AG10803 (cell line): ENCODE data around the gene GAS2L3.
"Not testable (repeated sequence)": the region's sequence is repeated elsewhere in the genome, so short reads cannot be mapped to it uniquely, and the experiment has no call there.

Experiments used
- DNase-seq: peaks from one replicate; pipeline ENCODE4 v3.0.0; 2010; ENCODE audit warnings: low read depth
- H3K4me3 ChIP-seq: 2 replicates; pipeline ENCODE4 v1.5.1; 2011; ENCODE audit warnings: mild to moderate bottlenecking, low read length, control low read depth
- CTCF ChIP-seq: conservative IDR thresholded peaks from 2 replicates; pipeline ENCODE4 v1.5.1; 2011; ENCODE audit warnings: mild to moderate bottlenecking, low read length, control low read depth, inconsistent platforms

The GAS2L3 gene

GRCh38 chr12:100539202-100539601, 34.3 kb upstream of the GAS2L3 start:
- TF ChIP-seq CTCF, result no peak
- peak; percentile 19 for DNase-seq

GRCh38 chr12:100544165-100544564, 29.3 kb upstream of the GAS2L3 start:
- no peak for DNase-seq
- H3K4me3 ChIP-seq, result no peak overlapping the region
- no peak for TF ChIP-seq CTCF

More at GRCh38 chr12:100539202-100539601, 34.3 kb upstream of the GAS2L3 start:
- no peak overlapping the region for H3K4me3 ChIP-seq

- no peak for TF ChIP-seq CTCF
- DNase-seq, result no peak
- H3K4me3 ChIP-seq, result no peak overlapping the region
Measured at GRCh38 chr12:100545092-100545491, 28.4 kb upstream of the GAS2L3 start.

DNA sequence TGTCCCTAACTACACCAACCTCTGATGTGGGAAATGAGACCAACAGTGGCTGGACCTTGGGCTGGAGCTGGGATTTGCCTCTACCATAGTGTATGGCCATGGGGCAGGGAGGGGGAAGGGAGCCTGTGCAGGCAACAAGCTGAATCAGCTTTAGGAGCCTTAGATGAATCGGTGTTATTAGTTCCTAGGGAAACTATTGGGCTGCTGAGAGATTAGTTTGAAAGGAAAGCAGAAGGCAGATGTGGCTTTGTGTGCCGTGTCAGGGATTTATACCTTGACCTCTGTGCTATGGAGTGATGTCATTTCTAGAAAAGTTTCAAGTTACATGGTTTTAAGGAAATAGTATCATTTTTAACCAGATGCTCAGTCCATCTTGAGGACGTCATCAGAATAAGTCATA, 19.5 kb upstream of the GAS2L3 start:
- no peak for DNase-seq
- no peak for TF ChIP-seq CTCF
- no peak overlapping the region for H3K4me3 ChIP-seq

GRCh38 chr12:100554608-100555077, 18.8 kb upstream of the GAS2L3 start:
- H3K4me3 ChIP-seq, result no peak overlapping the region
- peak; percentile 96 for TF ChIP-seq CTCF
- peak; percentile 86 for DNase-seq

GRCh38 chr12:100555722-100556121, 17.8 kb upstream of the GAS2L3 start:
- no peak overlapping the region for H3K4me3 ChIP-seq
- DNase-seq, result peak; percentile 55
- TF ChIP-seq CTCF, result no peak

- TF ChIP-seq CTCF, result no peak
- no peak overlapping the region for H3K4me3 ChIP-seq
- DNase-seq, result no peak
Measured at GRCh38 chr12:100557357-100557756, 16.1 kb upstream of the GAS2L3 start.

DNA sequence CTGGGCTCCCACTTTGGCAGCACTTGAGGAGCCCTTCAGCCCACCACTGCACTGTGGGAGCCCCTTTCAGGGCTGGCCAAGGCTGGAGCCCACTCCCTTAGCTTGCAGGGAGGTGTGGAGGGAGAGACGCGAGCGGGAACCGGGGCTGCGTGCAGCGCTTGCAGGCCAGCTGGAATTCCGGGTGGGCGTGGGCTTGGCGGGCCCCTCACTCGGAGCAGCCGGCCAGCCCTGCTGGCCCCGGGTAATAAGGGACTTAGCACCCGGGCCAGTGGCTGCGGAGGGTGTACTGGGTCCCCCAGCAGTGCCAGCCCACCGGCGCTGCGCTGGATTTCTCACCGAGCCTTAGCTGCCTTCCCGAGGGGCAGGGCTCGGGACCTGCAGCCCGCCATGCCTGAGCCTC, 14.2 kb upstream of the GAS2L3 start:
- DNase-seq, H3K4me3 ChIP-seq: not testable (repeated sequence)
